Activated CD8-positive, alpha-beta memory T cell treated with anti-CD3 and anti-CD28 coated beads for 4 hours (primary cell): ENCODE data around the gene DDA1.
"Not testable (repeated sequence)": the region's sequence is repeated elsewhere in the genome, so short reads cannot be mapped to it uniquely, and the experiment has no call there.

Experiments
- DNase-seq, 2 donors: peaks; one replicate each; pipeline ENCODE4 v3.0.0-alpha.2; 2020; ENCODE audit warnings: low read depth in 2 of 2

The DDA1 gene

GRCh38 chr19:17346109-17346671, 36.8 kb downstream of the DDA1 start:
- DNase-seq, result peak; percentile 54

GRCh38 chr19:17347361-17347760, 38.0 kb downstream of the DDA1 start:
- DNase-seq, result no peak

GRCh38 chr19:17347877-17348276, 38.5 kb downstream of the DDA1 start:
- DNase-seq, result no peak

- DNase-seq, result no peak
Observed at GRCh38 chr19:17348700-17349099, 39.3 kb downstream of the DDA1 start.

- no peak for DNase-seq
Observed at GRCh38 chr19:17351815-17352435, 42.6 kb downstream of the DDA1 start.

GRCh38 chr19:17352608-17353280, 43.4 kb downstream of the DDA1 start:
- DNase-seq, result no peak

- no peak for DNase-seq
Observed at GRCh38 chr19:17353386-17353785, 44.0 kb downstream of the DDA1 start.

- DNase-seq, result no peak
Observed at GRCh38 chr19:17357078-17357666, 47.8 kb downstream of the DDA1 start.

GRCh38 chr19:17357724-17358123, 48.4 kb downstream of the DDA1 start:
- DNase-seq, result no peak

- no peak for DNase-seq
Observed at GRCh38 chr19:17358395-17358794, 49.0 kb downstream of the DDA1 start.

GRCh38 chr19:17359905-17360800, 50.8 kb downstream of the DDA1 start:
- no peak for DNase-seq

GRCh38 chr19:17363852-17364605, 54.7 kb downstream of the DDA1 start:
- DNase-seq, result not testable (repeated sequence)

GRCh38 chr19:17365361-17365760, 56.0 kb downstream of the DDA1 start:
- DNase-seq, result no peak

GRCh38 chr19:17370026-17370587, 60.7 kb downstream of the DDA1 start:
- no peak for DNase-seq
